Activated CD4-positive, alpha-beta T cell treated with anti-CD3 and anti-CD28 coated beads for 48 hours (primary cell): Measurements from ENCODE around the gene UBIAD1.
"Not testable (repeated sequence)": the region's sequence is repeated elsewhere in the genome, so short reads cannot be mapped to it uniquely, and the experiment has no call there.

ENCODE experiments used
- DNase-seq: peaks from one replicate; pipeline ENCODE4 v3.0.0-alpha.2; 2020

Gene UBIAD1

GRCh38 chr1:11280719-11281376 is 7.8 kb downstream of the UBIAD1 start:
- DNase-seq: no peak

GRCh38 chr1:11281518-11282331 is 8.7 kb downstream of the UBIAD1 start:
- no peak for DNase-seq

- no peak for DNase-seq
Observed at GRCh38 chr1:11283151-11283550, 10.2 kb downstream of the UBIAD1 start.

- no peak for DNase-seq
Observed at GRCh38 chr1:11284784-11285183, 11.8 kb downstream of the UBIAD1 start.

GRCh38 chr1:11285883-11286734 is 13.1 kb downstream of the UBIAD1 start:
- DNase-seq: no peak

- DNase-seq: no peak
Observed at GRCh38 chr1:11286735-11287410, 13.9 kb downstream of the UBIAD1 start.

- DNase-seq: no peak
Observed at GRCh38 chr1:11289064-11289463, 16.1 kb downstream of the UBIAD1 start.

GRCh38 chr1:11291049-11291448 is 18.1 kb downstream of the UBIAD1 start:
- no peak for DNase-seq

- no peak for DNase-seq
Observed at GRCh38 chr1:11293856-11294255, 20.9 kb downstream of the UBIAD1 start.

- no peak for DNase-seq
Observed at GRCh38 chr1:11294951-11295350, 22.0 kb downstream of the UBIAD1 start.

GRCh38 chr1:11295905-11296304 is 22.9 kb downstream of the UBIAD1 start:
- DNase-seq: no peak

- DNase-seq: not testable (repeated sequence)
Observed at GRCh38 chr1:11297774-11298173, 24.8 kb downstream of the UBIAD1 start.

- DNase-seq: no peak
Observed at GRCh38 chr1:11298390-11299224, 25.6 kb downstream of the UBIAD1 start.

GRCh38 chr1:11299225-11299574 is 26.2 kb downstream of the UBIAD1 start:
- no peak for DNase-seq

GRCh38 chr1:11301601-11302000 is 28.6 kb downstream of the UBIAD1 start:
- DNase-seq: no peak

GRCh38 chr1:11302366-11302765 is 29.4 kb downstream of the UBIAD1 start:
- no peak for DNase-seq

GRCh38 chr1:11305516-11305915 is 32.5 kb downstream of the UBIAD1 start:
- DNase-seq: not testable (repeated sequence)

GRCh38 chr1:11307852-11308251 is 34.9 kb downstream of the UBIAD1 start:
- no peak for DNase-seq

GRCh38 chr1:11308699-11309224 is 35.8 kb downstream of the UBIAD1 start:
- DNase-seq: no peak

- DNase-seq: no peak
Observed at GRCh38 chr1:11309385-11309784, 36.4 kb downstream of the UBIAD1 start.

- DNase-seq: no peak
Observed at GRCh38 chr1:11311816-11312755, 39.1 kb downstream of the UBIAD1 start.
